ENCODE results near the gene KDF1.

DNA sequence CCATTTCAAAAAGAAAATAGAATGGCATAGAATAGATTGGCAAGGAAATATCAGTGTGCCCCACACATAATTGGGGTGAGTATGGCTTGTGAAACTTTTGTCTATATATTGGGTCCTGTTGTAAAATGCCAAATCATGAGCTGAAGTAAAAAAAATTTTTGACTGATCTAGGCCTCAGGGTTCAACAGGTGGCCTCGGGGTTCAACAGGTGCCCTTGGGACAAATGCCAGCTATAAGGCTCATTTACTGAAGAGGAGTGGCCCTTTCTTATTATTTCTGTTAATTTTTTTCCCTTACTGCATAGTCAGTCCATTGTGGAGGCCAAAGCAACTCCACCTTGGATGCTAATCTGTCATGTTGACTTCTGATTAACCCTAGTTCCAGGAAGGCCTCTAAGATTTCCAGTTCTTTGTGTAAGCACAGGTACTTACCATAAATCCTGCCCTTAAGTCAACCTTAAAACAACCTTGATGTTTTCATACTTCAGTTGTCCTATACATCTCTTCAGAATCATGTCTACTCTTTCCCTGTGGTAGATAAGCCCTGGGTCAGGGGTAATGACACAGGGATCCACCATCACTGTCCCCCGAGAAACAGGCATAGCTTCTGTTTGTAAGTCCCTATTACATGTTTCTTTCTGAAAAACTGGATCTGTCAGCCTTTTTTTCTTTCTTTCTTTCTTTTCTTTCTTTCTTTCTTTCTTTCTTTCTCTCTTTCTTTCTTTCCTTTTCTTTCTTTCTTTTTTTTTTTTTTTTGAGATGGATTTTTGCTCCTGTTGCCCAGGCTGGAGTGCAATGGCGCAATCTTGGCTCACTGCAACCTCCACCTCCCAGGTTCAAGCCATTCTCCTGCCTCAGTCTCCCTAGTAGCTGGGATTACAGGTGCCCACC is 16.6 kb upstream of the KDF1 start:
- TF ChIP-seq EP300 (IDR thresholded peaks at IDR 0.05) (no peak), POLR2AphosphoS5 (IDR thresholded peaks at IDR 0.05) (no peak), POLR2A (IDR thresholded peaks at IDR 0.05) (no peak)
- TF ChIP-seq, protein P1, sequence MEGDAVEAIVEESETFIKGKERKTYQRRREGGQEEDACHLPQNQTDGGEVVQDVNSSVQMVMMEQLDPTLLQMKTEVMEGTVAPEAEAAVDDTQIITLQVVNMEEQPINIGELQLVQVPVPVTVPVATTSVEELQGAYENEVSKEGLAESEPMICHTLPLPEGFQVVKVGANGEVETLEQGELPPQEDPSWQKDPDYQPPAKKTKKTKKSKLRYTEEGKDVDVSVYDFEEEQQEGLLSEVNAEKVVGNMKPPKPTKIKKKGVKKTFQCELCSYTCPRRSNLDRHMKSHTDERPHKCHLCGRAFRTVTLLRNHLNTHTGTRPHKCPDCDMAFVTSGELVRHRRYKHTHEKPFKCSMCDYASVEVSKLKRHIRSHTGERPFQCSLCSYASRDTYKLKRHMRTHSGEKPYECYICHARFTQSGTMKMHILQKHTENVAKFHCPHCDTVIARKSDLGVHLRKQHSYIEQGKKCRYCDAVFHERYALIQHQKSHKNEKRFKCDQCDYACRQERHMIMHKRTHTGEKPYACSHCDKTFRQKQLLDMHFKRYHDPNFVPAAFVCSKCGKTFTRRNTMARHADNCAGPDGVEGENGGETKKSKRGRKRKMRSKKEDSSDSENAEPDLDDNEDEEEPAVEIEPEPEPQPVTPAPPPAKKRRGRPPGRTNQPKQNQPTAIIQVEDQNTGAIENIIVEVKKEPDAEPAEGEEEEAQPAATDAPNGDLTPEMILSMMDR (IDR thresholded peaks at IDR 0.05), result no peak

Data from gastroesophageal sphincter (tissue), 3 donors.